HS-27A (cell line): Measurements from ENCODE around the gene SOD1.
A peak's percentile ranks its signal among the peaks of the same experiment; 100 is the strongest.

Experiments used
- DNase-seq: peaks from one replicate; pipeline ENCODE4 v3.0.0-alpha.2; 2012; ENCODE audit warnings: low read depth, missing footprints

The SOD1 gene

DNA sequence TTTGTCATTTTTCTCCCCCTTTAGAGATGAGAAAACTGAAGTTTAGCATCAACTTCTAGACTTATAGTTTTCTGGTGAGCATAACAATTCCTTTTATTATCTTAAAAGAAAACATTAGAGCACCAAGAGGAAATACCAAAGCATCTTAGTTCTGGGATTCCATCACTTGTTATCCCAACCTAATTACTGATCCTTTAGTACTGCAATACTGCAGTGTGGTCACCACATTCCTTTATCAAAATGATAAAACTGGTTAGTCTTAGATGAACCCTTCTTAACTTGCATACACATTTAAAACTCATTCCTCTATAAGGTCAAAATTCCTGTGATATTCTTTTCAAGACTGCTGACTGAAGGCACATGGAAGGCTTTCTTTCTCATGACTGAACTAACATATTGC, 23.1 kb downstream of the SOD1 start:
- DNase-seq = no peak

DNA sequence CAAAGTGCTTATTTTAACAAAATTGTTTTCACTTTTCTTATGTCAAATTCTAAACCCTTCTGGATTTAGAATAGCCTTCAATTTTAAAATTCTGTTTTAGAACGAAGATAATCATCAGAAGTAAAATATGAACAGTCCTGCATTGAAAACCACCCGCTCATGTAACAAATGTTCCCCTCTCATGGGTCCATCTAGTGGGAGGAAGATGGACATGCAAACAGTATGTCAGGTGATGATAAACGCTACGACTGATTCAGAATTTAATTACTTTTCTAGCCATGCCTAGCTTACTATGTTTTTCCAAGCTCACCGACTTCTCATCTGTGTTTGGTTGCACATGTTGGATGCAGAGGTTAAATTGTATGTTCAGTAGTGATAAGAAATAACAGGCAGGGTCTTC, 23.5 kb downstream of the SOD1 start:
- DNase-seq = no peak

DNA sequence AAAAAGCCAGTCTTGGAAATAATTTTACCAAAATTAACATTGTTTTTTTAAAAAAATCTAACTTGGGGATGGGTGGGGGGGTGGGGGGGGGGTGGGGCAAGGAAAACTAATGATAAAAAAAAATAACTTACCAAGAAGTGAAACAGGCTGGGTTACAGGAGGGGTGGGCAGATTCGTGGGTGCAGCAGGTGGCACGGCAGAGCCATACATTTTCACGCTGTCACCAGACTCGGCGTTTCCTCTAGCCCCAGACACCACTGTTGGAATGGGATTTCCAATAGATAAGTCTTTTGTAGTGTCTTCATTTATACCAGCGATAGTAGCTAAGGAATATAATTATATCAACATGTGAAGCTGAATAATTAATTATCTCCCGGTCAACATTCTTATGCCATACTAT, 25.4 kb downstream of the SOD1 start:
- DNase-seq = no peak

DNA sequence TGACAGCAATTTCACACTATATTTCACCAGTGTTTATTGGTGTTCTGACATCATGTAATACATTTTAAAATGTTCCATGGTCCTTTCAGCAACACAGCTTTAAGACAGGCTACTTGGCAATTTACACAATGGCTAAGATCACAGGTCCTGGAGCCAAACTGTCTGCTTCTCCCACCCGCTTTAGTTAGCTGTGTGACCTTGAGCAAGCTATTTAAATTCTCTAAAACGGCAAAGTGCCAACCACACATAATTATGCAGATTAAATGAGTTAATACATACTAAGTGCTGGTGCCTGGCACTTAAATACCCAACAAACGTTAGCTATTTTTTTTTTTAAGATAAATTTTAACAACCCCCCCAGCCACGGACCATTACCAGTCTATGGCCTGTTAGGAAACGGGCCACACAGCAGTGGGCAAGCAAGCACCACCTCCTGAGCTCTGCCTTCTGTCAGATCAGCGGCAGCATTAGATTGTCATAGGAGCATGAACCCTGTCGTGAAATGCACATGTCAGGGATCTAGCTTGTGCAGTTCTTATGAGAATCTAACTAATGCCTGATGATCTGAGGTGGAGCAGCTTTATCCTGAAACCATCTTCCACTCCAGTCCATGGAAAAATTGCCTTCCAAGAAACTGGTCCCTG, 26.9 kb downstream of the SOD1 start:
- DNase-seq = no peak

DNA sequence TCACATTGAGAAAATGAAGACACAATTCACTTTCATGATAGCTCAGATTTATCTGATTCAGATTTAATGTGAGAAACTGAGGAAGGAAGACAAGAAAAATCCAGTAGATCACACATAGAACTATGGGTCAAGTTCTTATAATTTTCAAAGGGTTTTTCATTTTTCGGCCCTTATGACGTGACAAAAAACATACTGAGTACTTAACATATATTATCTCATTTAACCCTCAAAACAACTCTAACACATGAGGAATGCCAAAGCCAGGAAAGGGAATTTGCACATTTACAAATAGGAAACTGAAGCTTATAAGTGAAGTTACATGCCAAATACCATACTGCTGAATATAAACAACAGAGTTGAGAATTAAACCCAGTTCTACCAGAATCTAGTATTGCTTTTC, 27.6 kb downstream of the SOD1 start:
- DNase-seq = no peak

DNA sequence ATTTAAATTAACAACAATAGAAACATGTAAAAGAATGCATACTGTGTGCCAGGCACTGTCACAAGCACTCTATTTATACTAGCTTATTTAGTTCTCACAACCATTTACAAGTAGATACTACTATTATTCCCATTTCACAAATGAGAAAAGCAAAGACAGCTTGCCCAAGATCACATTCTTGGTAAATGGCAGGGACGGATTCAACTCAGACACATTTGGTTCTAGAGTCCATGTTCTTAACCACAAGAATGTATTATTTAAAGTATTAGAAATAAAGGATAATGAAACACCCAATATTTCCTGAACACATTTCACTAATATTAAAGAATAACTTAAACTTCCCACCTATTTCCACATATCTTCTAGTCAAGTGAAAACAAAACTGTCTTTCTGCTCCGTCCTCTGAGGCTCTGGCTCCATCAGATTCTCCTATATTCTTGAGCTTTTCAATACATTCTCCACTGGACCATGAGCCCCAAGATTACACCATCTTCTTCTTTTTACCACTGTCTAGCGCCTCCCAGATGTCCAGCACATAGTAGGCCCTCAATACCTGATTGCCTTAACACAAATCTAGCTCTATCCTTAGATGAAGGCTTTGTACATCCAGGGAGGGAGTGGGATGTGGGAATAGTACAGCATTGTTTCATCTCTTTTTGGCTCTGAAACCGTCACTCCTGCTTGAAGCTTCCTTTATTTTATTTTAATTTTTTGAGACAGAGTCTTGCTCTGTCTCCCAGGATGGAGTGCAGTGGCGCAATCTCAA, 29.3 kb downstream of the SOD1 start:
- no peak for DNase-seq

DNA sequence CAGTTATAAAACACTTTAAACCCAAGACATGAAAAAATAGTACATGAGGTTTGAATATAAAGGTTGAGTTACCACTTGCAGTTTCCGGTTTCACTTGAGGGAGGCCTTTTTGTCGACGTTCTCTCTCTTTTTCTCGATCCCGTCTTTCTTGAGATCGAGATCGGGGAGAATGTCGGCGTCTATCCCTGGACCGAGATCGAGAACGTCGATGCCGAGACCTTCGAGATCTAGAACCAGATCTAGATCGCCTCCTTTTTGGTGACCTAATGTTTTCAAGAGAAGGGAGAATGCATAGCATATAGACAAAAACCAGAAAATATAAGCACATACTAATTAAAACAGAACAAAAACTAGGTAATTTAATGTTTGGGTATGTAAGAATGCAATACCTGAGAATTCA, 33.7 kb downstream of the SOD1 start:
- DNase-seq = no peak

DNA sequence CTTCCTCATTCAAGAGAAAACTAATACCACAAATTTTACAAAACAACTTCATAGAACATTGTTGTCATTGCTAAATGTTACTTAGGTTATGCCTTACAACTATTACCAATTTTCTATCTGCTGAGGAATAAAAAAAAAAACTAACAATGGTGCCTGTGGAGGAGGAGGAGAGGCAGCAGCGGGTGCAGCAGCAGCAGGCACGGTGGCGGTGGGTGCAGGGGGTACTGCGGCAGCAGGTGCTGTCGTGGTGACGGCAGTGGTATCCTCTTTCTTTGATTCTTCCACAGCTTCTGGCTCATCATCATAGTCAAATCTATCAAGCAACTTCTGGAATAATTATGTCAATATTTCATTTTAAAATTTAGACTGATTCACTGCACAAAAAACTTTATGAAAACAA, 36.9 kb downstream of the SOD1 start:
- no peak for DNase-seq

DNA sequence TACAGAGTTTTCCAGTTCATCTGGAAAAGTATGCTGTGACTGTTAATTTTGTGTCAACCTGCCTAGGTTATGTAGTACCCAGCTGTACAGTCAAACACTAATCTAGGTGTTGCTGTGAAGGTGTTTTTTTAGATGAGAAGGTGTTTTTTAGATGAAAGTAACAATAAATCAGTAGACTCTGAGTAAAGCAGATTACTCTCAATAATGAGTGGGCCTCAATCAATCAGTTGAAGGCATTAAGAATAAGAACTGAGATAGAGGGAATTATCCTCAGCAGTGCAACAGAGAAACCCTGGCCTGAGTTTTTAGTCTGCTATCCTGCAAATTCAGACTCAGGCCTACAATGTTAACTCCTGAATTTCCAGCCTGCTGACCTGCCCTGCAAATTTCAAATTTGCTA, 39.0 kb downstream of the SOD1 start:
- DNase-seq = no peak

DNA sequence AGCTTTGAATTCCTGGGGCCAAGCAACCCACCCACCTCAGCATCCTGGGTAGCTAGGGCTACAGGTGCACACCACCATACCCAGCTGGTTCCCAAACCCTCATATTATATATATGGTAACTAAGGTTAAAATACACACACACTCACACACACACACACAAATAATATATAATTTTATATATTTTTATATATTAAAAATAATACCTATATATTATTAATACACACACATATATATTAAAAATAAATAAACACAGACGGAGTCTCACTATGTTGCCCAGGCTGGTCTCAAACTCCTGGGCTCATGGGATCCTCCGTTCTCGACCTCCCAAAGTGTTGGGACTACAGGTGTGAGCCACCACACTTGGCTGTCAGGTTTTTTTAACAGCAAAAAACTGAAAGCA, 40.5 kb downstream of the SOD1 start:
- no peak for DNase-seq

DNA sequence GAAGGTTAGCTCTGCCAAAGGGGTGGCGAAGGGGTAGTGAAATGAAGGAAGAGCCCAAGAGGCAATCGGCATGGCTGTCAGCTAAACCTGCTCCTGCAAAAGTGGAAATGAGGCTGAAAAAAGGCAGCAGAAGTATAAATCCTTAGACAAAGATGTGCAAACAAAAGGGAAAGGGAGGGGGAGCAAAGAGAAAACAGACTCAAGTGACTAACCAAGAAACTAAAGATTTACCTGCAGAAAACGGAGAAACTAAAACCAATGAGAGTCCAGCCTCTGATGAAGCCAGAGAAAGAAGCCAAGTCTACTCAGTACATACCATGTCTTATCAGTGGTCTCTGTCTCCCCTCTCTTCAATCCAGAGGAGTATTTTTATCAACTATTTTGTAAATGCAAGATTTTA, 47.1 kb downstream of the SOD1 start:
- DNase-seq = no peak

DNA sequence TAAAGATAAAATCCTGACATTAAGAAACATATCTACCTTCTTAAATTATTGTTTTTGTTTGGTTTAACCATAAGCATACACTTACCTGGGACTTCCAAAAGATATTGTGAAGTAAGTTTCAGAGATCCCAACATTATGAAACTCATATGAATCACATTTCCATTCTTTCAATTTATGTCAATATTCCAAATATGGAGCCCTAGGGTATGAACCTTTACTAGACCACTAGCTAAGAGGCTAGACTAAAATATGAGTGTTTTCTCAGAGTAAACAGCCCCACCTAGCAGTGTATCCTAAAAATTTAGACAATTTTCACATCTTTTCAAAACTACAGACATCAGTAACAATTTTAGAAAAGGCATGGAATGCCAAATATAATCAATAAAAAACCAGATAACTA, 48.0 kb downstream of the SOD1 start:
- no peak for DNase-seq

DNA sequence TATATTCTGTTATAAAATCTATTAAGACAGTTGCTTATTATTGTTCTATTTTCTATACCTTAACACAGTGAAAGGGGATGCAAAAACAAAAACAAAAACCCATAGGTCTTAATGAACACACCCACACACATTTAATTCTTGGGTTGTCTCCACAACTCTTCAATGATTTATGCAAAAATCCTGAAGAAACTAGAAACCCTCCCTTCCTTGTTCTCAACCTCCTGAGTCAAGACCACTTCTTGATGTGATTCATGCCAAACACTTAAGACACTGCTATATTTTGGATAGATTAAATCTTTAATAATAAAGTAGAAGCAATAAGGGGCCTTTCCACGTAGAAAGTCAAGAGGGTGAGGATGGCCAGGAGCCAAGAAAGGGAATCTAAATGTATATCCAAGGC, 49.0 kb downstream of the SOD1 start:
- DNase-seq = no peak

DNA sequence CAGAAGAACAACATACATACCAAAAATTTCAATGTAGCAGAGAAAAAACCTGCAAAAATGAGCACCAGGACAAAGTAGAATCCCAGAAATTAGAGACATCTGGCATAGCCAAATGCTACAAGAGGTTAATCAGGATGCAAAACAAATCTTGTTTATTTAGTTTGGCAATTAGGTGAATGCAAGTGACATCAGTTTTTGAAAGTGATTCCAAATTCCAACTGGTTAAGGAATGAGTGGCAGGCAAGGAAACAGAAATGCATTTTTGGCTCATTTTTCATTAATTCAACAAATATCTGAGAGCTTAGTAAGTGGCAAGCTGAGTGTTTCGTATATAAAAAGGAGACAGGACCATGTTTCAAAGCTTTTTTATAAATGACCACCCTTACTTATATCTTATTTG, 51.1 kb downstream of the SOD1 start:
- peak; percentile 34 for DNase-seq

DNA sequence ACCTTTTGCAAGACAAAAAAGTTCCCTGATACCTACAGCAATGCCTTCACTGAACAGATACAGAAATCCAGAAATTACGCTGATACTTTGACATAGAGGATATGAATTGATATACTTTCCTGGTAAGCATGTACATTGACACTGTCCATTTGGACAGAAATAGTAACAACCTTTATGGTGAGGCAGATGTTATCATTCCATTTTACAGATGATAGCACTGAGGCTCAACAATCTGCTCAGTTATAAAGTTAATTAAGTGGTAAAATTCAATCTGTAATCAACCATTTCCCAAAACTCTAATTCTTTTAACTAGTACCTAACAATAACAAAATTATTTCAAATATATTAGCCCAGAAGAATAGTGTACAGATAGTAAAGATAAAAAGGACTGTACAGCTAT, 51.8 kb downstream of the SOD1 start:
- no peak for DNase-seq

DNA sequence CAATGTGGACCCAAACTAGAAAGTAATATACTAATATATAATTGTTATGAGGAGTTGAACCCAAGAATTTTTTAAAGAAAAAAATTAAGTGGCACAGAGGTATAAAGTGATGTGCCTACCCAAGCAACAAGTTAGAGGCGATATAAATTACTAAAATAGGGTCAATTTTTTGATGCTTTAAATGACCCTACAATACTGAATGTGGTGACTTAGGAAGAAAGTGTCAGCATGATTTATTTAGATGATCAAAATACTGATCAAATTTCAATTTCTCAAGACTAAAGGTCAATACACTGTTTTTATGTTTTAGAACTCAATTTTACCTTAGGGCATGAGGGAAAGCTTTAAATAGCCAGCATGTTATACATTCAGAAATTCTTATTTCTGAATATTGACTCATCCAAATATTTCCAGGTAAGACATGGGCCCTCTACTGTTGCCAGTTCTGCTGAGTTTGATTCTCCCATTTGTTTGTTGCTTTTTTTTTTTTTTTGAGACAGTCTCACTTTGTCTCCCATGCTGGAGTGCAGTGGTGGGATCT, 52.3 kb downstream of the SOD1 start:
- no peak for DNase-seq

DNA sequence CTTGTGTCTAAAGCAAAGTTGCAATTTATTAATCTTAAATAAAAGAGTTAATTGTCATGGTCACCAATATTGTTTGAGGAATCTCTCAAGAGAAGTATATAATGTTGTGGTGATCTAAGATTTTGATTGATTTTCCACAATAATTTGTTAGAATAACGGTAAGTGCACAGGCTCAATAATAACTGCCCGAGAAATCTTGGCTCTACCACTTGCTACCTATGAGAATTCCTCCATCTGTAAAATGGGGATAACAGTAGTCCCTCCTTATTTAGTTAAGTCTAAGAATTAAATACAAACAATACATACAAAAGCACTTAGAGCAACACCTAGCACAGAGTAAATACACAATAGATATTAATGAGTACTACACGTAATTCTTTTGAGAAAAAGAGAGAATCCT, 53.6 kb downstream of the SOD1 start:
- DNase-seq = no peak

DNA sequence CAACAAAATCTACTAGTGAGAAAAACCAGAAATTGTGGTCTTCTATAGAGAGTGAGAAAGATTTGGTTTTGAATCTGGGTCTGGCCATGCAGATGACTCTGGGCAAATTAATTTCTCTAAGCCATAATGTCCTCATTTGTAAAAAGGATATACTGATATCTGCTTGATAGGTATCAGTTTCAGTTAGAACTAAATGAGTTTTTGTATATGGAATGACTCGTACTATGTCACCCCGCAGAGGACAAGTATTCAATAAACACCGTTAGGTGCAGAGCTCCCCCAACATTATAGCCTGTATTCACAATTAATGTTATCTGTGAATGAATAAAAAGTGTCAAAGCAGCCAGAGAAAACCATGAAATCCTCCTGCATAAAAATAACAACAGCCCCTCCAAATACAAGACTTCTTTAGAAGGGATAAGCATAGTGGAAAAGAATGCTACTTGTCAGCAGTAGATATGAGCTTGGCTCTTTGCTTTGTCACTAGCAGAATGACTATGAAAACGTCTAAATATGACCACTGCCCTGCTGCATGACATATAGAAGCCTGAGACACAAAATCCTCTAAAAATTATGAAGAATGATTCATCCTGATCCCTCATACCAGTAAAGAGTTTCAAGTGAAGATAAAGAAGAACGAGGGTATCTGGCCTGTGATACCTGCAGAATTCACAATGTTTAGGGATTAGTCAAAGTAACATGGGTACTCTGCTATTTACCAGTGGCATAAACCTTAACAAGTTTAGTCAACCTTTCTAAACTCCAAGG, 54.7 kb downstream of the SOD1 start:
- DNase-seq = no peak

DNA sequence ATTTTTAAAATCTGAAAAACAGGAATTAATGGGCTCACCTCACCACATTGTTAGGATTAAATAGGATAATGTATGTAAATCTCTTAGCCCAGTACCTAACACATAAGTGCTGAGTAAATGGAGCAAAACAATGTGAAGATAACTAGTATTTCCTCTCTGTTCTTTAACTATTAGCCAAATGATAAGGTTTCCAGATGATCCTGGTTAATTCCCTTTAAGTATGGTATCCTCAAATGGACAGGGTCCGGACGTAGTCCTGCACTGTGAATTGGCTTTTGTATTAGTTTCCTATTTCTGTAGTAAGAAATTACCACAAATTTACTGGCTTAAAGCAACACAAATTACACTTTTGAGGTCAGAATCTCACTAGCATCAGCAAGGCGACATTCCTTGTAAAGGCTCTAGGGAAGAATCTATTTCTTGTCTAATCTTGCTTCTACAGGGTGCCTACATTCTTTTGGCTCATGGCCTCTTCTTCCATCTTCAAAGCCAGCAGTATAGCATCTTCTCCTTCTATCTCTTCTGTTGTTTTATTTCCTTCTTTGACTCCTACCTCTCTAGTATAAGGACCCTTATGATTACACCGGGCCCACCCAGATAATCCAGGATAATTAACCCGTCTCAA, 55.4 kb downstream of the SOD1 start:
- no peak for DNase-seq

DNA sequence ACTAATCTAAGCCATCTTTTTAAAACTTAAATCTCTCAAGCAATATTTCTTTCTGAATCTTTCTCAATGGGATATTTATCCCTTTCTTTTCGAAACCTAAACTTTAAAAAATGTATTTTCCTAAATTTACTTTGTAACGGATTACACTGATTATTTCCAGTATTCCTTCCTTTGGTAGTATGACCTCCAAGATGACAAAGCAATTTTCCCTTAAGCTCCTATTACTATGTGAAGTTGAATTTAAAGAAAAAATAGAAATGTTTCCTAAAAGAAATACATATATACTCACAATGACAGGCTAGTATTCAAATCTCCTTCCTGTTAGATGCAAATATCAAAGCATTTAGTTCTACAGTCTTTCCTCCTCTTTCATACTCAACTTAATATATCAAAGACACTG, 56.6 kb downstream of the SOD1 start:
- DNase-seq = no peak
